ENCODE measurements around the gene MT1HL1.

Gene MT1HL1

GRCh38 chr1:237004116-237004515, at the start of gene MT1HL1:
MT1HL1 (minus strand) TSS chr1:237004441; CDS start chr1:237004372, 69 bp downstream.
- no peak for DNase-seq

DNA sequence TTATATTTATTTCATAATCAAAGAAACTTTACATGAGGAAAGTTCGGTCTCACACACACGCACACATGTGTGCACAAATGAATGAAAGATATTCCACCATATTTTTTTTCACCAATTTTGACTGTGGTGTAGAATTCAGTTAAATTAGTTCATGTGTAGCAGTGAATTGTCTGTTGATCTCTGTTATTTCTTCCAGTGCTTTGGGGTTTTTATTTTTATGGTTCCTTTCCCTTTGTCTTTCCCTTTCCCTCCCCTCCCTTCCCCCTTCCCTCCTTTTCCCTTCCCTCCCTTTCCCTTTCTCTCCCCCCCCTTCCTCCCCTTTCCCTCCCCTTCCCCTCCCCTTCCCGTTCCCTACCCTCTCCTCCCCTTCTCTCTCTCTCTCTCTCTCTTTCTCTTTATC, 46.7 kb upstream of the MT1HL1 start:
- DNase-seq: no peak

DNA sequence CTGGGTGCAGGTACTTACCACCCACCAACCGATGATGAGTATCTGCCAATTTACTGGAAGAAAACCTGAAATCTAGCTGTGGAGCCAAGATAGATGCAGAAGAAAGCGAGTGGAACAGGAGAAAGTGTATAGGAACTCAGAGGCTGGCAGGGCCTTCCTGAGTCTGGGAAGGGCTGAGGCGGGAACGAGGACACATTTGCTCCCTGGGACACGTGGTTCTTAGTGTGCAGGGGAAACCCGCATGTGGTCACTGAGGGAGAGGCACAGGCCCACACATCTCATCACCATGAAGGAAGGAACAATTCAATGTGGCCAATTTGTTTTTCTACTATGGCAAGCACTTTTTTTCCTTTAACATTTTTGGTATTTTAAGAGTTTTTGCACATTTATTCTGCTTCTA, 45.9 kb upstream of the MT1HL1 start:
- DNase-seq: no peak

- DNase-seq: no peak
These were observed 44.6 kb upstream of the MT1HL1 start for GRCh38 chr1:237048803-237049202.

GRCh38 chr1:237045278-237046016, 41.2 kb upstream of the MT1HL1 start:
- no peak for DNase-seq

GRCh38 chr1:237043846-237044636, 39.8 kb upstream of the MT1HL1 start:
- DNase-seq: no peak

DNA sequence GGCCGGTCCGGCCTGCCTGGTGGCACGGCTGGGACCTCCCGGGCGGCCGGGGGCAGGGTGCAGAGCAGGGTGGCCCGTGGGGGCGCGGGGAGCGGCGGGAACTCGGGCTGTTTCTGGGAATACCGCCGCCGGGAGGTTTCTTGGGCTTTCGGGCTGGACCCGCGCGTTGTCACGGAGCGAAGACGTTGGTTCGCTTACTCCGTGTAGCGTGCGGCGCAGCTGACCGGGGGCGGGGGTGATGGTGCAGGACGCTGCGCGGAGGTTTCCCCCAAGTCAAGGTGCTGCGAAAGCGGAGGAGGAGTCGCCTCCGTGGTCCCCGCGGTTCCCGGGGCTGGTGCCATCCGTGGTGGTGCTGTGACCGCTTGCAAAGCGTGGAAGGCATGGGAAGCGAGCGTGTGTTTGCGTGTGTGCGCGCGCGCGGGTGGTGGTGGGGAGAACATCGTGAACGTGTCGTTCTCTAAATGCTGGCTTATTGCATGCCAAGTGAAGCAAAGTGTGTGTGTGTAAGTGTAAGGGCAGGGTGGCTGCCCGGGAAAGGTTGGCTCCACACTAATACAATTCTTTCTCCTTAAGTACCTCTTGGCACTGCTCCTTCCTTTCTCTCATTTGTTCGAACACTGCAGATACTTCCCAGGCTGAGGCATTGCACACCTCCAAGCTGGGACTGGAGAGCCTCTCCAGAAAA, 38.8 kb upstream of the MT1HL1 start:
- no peak for DNase-seq

DNA sequence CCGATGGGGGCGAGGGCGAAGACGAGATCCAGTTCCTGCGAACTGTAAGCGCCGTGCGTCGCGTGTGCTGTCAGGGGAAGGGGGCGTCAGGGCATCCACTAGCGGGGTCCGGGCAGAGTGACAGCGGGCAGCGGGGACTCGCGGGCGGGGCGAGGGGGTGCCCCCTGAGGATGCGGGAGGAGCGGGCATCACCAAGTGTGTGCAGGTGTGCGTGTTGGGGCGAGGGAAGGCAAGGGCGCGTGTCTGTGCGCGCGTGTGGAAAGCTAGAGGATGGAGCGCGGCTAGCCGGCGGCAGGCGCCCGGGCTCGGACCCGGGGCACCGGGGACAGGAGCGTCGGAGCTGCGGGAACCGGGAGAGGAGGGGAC, 38.3 kb upstream of the MT1HL1 start:
- DNase-seq: no peak

- DNase-seq: peak; percentile 87
These were observed 37.7 kb upstream of the MT1HL1 start, which contains the start of gene RYR2 for GRCh38 chr1:237041795-237042525. RYR2 (plus strand) TSS chr1:237042184; CDS start chr1:237042522, 338 bp downstream.

DNA sequence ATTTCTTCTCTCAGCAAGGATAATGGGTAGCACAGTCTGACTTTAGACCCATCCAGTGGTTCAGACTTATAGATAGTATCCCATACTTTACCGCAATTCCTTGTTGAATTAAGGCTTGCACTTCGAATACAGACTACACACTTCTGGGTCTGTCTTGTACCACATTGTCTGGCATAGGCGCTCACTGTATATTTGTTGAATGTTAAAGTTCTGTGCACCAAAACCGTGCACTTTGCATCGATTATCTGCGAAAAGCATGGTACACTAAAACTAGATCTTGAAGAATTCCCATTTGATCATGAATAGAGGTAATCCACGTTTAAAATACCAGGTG, 37.2 kb upstream of the MT1HL1 start:
- no peak for DNase-seq

DNA sequence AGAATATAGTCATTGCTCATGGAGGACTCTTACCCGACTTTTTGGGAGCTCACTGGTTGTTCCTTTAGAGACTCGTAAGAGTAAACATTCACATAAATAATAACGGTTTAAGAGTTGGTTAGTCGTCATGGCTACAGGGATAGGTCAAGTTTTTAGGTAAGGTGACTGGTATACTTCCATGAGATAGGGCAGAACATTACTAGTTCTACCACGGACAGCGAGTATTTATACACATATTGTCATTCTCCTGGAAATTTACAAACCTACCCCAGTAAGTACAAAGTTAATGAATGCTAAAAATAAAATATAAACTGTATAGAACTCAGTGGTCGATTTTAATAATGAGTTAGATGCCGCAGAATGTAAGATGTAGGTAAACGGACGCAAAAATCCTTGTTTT, 36.6 kb upstream of the MT1HL1 start:
- no peak for DNase-seq

- no peak for DNase-seq
These were observed 34.0 kb upstream of the MT1HL1 start for GRCh38 chr1:237038211-237038610.

- no peak for DNase-seq
These were observed 31.5 kb upstream of the MT1HL1 start for GRCh38 chr1:237035759-237036158.

DNA sequence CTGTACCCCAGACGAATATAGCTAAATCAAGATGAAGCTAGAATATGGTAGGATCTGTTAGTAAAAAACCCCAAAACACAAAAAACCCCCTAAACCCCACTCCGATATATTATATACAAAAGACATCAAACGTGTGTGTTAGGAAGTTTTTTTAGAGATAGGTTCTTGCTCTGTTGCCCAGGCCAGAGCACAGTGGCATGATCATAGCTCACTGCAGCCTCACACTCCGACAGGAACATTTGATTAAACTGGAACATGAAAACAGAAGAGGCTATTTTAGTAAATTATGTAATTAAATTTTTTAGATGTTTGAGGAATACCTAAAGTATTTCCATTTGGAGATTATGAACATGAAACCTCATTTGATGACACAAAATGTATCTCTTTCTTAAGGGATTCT, 29.6 kb upstream of the MT1HL1 start:
- DNase-seq: no peak

DNA sequence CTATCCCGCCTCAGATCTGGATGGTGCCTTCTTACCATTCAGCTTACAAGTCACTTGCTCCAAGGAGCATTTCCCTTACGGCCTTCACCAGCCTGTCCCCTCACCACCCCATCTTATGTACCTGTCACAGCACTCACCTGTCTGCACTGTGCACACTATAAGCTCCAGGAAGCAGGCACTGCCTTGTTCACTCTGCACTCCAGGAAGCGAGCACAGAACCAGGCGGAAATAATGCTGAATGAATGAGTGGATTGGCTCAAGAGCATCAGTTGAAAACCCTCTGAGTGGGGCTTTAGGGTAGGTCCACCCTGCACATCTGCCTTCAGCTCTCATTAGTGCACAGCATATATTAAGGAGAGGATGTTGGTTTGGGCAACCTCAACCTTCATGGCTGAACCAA, 28.8 kb upstream of the MT1HL1 start:
- no peak for DNase-seq

- peak; percentile 82 for DNase-seq
These were observed 27.8 kb upstream of the MT1HL1 start for GRCh38 chr1:237032029-237032428.

- peak; percentile 77 for DNase-seq
These were observed 27.2 kb upstream of the MT1HL1 start for GRCh38 chr1:237031480-237031879.

DNA sequence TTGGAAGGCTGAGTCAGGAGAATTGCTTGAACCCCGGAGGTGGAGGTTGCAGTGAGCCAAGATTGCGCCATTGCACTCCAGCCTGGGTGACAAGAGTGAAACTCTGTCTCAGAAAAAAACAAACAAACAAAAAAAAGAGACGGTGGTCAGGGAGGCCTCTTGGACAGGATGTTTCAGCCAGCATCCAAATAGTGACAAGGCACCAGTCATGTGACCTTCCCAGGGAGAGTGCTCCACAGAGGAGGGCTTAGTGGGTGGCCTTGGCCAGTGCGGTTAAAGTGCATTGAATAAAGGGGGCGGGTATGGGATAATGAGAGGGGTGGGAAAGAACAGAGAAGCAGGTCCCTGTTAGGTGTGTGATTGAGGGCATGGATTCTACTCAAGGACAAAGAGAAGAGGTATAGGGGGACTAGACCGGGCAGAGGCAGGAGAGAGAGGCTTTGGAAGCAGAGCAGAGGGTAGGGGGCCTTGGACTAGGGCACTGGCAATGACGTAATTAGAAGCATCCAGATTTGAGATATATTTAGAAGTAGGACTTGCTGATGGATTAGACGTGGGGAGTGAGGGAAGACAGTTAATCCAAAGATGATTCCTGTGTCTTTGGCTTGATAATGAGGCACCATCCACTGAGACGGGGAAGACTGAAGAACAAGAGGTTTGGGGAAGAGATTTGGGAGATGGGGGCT, 25.8 kb upstream of the MT1HL1 start:
- DNase-seq: no peak

DNA sequence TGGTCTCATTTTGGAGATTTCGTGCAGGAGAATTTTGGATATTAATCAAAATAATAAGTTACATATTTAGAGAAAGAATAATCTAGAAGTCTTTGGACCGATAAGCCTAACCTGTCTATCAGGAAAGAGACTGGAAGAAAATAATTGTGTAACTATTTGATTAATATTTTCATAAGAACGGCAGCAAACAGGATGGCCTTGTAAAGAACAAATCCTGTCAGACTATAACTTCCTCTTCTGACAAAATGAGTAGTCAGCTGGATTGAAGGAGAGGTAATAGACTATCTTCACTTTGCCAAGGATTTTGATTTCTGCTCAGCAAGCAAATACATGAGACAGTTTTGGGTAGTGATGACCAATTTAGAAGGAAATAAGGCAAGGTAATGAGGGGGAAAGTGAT, 25.0 kb upstream of the MT1HL1 start:
- no peak for DNase-seq

- no peak for DNase-seq
These were observed 21.3 kb upstream of the MT1HL1 start for GRCh38 chr1:237025358-237026074.

DNA sequence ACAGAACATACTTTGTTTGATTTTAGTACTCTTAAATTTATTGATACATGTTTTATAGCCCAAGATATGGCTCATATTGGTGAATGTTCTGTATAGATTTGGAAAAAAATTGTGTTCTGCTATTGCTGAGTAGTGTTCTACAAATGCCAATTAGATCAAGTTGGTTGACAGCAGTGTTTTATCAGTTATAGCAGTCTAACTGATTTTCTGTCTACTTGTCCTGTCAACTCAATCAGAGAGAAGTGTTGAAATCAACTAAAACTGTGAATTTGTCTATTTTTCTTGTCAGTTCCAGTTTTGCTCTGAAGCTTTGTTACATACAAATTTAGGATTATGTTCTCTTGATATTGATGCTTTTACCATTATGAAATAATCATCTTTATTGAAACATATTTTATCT, 14.7 kb upstream of the MT1HL1 start:
- DNase-seq: no peak

DNA sequence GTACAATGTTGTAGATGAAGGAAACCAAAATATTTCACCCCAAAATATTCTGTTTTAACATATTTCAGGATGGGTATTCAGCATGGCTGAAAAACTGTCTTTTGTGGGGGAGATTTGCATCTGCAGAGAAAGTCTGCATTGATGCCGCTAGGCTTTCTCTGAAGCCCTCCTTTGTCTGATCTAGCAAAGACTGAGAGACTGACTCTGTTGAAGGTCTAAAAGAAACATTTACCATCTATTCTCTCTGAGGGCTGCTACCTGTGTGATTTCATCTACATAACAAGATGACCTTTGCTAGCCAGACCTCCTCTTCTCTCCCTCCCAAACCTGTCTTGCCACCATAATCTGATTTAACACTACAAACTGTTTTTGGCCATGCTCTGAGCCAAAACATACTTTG, 12.4 kb upstream of the MT1HL1 start:
- no peak for DNase-seq
